Stimulated activated CD4-positive, alpha-beta T cell treated with anti-CD3 and anti-CD28 coated beads, TNF-alpha, amount 100 ng/mL, for 24 hours (primary cell): ENCODE measurements around the gene ALDH1L1.

ENCODE experiments used
- DNase-seq, 3 experiments: peaks; one replicate each; pipeline ENCODE4 v3.0.0-alpha.2; 2020; ENCODE audit warnings: low read depth in 3 of 3

The ALDH1L1 gene

GRCh38 chr3:126134219-126134975 is 46.0 kb downstream of the ALDH1L1 start:
- peak; percentile 8 to 37 (median 12) for DNase-seq

- no peak for DNase-seq
Measured at GRCh38 chr3:126133606-126134005, 46.8 kb downstream of the ALDH1L1 start.

GRCh38 chr3:126132751-126133511 is 47.5 kb downstream of the ALDH1L1 start:
- no peak for DNase-seq

GRCh38 chr3:126131881-126132750 is 48.3 kb downstream of the ALDH1L1 start:
- DNase-seq, result no peak

GRCh38 chr3:126130981-126131745 is 49.2 kb downstream of the ALDH1L1 start:
- no peak for DNase-seq

GRCh38 chr3:126130081-126130855 is 50.1 kb downstream of the ALDH1L1 start:
- no peak for DNase-seq

- DNase-seq, result no peak
Measured at GRCh38 chr3:126129398-126129891, 50.9 kb downstream of the ALDH1L1 start.

- no peak for DNase-seq
Measured at GRCh38 chr3:126128504-126129397, 51.6 kb downstream of the ALDH1L1 start.

GRCh38 chr3:126127904-126128303 is 52.5 kb downstream of the ALDH1L1 start:
- DNase-seq, result no peak

- no peak for DNase-seq
Measured at GRCh38 chr3:126127452-126127851, 52.9 kb downstream of the ALDH1L1 start.

- DNase-seq, result no peak
Measured at GRCh38 chr3:126126811-126127431, 53.5 kb downstream of the ALDH1L1 start.

GRCh38 chr3:126126286-126126685 is 54.1 kb downstream of the ALDH1L1 start:
- DNase-seq, result no peak

- no peak for DNase-seq
Measured at GRCh38 chr3:126125781-126126251, 54.6 kb downstream of the ALDH1L1 start.

- DNase-seq, result no peak
Measured at GRCh38 chr3:126125341-126125740, 55.0 kb downstream of the ALDH1L1 start.

- no peak for DNase-seq
Measured at GRCh38 chr3:126124896-126125295, 55.5 kb downstream of the ALDH1L1 start.

GRCh38 chr3:126124148-126124868 is 56.1 kb downstream of the ALDH1L1 start:
- DNase-seq, result no peak

GRCh38 chr3:126121632-126122031 is 58.8 kb downstream of the ALDH1L1 start:
- no peak for DNase-seq

GRCh38 chr3:126121074-126121473 is 59.3 kb downstream of the ALDH1L1 start:
- no peak for DNase-seq
